Measurements from ENCODE around the gene NAV2.
"Not testable (repeated sequence)": the region's sequence is repeated elsewhere in the genome, so short reads cannot be mapped to it uniquely, and the experiment has no call there.

NAV2 gene

GRCh38 chr11:20075627-20076026, 363.0 kb downstream of the NAV2 start:
- DNase-seq: no peak

- DNase-seq: no peak
Measured at GRCh38 chr11:20078846-20079245, 366.2 kb downstream of the NAV2 start.

GRCh38 chr11:20080032-20080685, 367.5 kb downstream of the NAV2 start:
- DNase-seq: no peak

- DNase-seq: no peak
Measured at GRCh38 chr11:20081336-20081735, 368.7 kb downstream of the NAV2 start.

- DNase-seq: not testable (repeated sequence)
Measured at GRCh38 chr11:20083877-20084276, 371.2 kb downstream of the NAV2 start.

GRCh38 chr11:20084921-20085814, 372.5 kb downstream of the NAV2 start:
- no peak for DNase-seq

GRCh38 chr11:20085918-20086317, 373.3 kb downstream of the NAV2 start:
- no peak for DNase-seq

GRCh38 chr11:20087118-20087521, 374.5 kb downstream of the NAV2 start:
- no peak for DNase-seq

GRCh38 chr11:20088397-20089225, 376.0 kb downstream of the NAV2 start:
- DNase-seq: no peak

GRCh38 chr11:20089367-20089766, 376.7 kb downstream of the NAV2 start:
- no peak for DNase-seq

GRCh38 chr11:20089796-20090653, 377.4 kb downstream of the NAV2 start:
- DNase-seq: no peak

- DNase-seq: no peak
Measured at GRCh38 chr11:20090654-20091374, 378.2 kb downstream of the NAV2 start.

GRCh38 chr11:20093775-20094174, 381.1 kb downstream of the NAV2 start:
- DNase-seq: no peak

GRCh38 chr11:20095189-20095588, 382.6 kb downstream of the NAV2 start:
- no peak for DNase-seq

- no peak for DNase-seq
Measured at GRCh38 chr11:20097319-20098221, 384.9 kb downstream of the NAV2 start.

GRCh38 chr11:20099527-20099926, 386.9 kb downstream of the NAV2 start:
- no peak for DNase-seq

- no peak for DNase-seq
Measured at GRCh38 chr11:20102397-20102796, 389.8 kb downstream of the NAV2 start.

GRCh38 chr11:20103281-20103680, 390.6 kb downstream of the NAV2 start:
- no peak for DNase-seq

- no peak for DNase-seq
Measured at GRCh38 chr11:20105427-20105826, 392.8 kb downstream of the NAV2 start.

GRCh38 chr11:20109731-20110445, 397.3 kb downstream of the NAV2 start:
- no peak for DNase-seq

Measured in NCI-H2171 (cell line).